AG09309 (cell line): Measurements from ENCODE around the gene ITIH4.

ENCODE experiments used
- DNase-seq: peaks from one replicate; pipeline ENCODE4 v3.0.0-alpha.2; 2010; ENCODE audit warnings: low read depth
- H3K4me3 ChIP-seq: 2 replicates; pipeline ENCODE4 v1.5.1; 2011; ENCODE audit warnings: mild to moderate bottlenecking, low read depth, low read length, moderate library complexity; ENCODE audit not compliant: control insufficient read depth
- CTCF ChIP-seq: IDR thresholded peaks from 2 replicates; pipeline ENCODE4 v1.5.1; 2011; ENCODE audit warnings: mild to moderate bottlenecking, low read depth, low read length, inconsistent platforms; ENCODE audit not compliant: insufficient read depth, control insufficient read depth; ENCODE audit errors: missing control alignments

ITIH4 gene

DNA sequence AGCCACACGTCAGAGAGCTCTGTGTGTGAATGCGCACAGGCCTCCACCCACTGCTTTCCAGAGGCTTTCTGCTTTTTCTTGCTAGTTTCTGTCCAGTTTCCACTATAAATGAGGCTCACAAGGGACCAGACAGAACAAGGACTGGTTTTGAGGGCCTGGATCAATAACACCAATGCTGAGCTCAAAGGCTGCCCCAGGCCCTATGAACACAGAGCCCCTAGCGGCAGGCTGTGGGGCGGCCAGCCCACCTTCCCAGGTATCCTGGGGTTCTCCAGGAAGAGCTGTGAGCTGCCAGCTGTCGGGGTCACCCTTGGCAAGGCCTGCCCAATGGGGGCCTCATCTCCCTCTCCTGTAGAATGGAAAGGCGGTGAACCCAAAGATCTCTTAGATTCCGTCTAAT lies 38.1 kb downstream of the ITIH4 start:
- no peak for DNase-seq
- no peak overlapping the region for H3K4me3 ChIP-seq
- no peak for TF ChIP-seq CTCF

DNA sequence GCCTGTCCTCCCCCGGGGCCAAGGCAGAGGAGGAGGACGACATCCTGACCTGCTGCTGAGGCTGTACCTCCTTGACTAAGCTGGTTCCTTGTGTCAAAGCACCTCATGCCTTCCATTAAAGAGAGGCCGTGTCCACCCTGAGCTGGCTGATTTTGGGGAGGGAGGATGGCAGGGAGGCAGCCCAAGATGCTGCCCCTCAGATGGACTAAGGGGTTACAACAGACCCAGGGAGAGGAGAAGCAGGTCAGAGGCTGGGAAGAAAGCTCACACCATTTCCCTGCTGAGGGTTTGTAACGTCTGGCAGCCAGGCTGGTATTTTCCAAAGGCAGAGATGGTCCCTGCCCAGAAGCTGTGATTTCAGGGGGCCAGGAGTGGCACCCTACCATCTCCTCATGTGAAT lies 38.5 kb downstream of the ITIH4 start:
- no peak for DNase-seq
- no peak overlapping the region for H3K4me3 ChIP-seq
- no peak for TF ChIP-seq CTCF

DNA sequence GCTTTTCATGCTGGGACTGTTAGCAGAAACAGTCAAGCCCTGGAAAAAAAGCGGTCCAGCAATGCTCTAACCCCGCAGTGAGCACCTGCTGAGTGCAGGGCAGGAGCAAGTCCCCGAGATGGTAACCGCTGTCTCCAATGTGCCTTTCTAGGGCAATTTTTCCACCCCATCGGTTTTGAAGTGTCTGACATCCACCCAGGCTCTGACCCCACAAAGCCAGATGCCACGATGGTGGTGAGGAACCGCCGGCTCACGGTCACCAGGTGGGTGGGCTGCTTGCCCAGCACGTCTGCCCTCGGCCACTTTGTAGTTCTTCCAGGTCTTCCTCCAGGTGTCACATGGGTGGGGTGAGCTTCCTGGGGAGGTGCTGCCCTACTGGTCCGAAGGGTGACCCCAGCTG lies 39.1 kb downstream of the ITIH4 start:
- no peak for DNase-seq
- TF ChIP-seq CTCF, result no peak
- no peak overlapping the region for H3K4me3 ChIP-seq

- H3K4me3 ChIP-seq, result no peak overlapping the region
- TF ChIP-seq CTCF, result no peak
- DNase-seq, result no peak
These were observed 39.7 kb downstream of the ITIH4 start for GRCh38 chr3:52790741-52791140.

DNA sequence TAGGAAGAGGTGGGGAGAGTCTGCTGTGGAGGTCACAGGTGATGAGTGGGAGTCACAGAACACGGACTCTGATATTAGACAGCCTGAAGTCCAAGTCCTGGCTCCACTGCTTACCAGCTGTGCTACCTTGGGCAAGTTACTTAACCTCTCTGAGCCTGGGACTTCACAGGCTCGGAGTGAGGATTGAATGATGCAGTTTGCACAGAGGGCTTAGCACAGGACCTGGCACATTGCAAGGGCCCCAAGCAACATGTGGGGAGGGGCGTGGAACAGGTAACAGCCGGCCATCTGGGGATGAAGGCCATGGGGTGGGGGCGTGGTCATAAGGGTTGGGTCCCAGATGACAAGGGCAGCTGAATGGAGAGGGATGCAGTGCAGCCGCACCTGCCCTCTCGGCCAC lies 40.1 kb downstream of the ITIH4 start:
- H3K4me3 ChIP-seq, result no peak overlapping the region
- TF ChIP-seq CTCF, result no peak
- DNase-seq, result no peak

DNA sequence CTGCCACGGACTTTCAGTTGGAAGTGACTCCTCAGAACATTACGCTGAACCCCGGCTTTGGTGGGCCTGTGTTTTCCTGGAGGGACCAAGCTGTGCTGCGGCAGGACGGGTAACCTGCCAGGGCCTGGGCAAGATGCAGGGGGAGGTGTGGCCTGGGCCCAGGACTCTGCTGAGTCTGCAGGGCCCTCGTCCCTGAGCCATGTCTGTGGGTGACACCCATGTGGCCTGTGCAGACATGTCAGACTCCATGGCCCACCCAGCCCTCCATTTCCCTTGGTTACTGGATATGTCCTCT lies 40.8 kb downstream of the ITIH4 start:
- DNase-seq, result no peak
- no peak overlapping the region for H3K4me3 ChIP-seq
- TF ChIP-seq CTCF, result no peak

GRCh38 chr3:52788890-52789745 lies 41.4 kb downstream of the ITIH4 start:
- no peak for DNase-seq

More at GRCh38 chr3:52788890-52789745, 41.4 kb downstream of the ITIH4 start:
- H3K4me3 ChIP-seq, result no peak overlapping the region
- no peak for TF ChIP-seq CTCF
